PC-9 (cell line): ENCODE data around the gene ACTRT2. TPM values are rescaled to one million over a fixed set of nuclear protein-coding genes. Genes with fewer than 3 reads are reported as not detected.

Experiments
- BruUV-seq: library from RNA; stranded (reverse); fragments of 400-500 nt; replicated peaks from 2 replicates; lab custom pipeline; 2021; lab: Mats Ljungman, UMichigan
- CTCF ChIA-PET: fragments of 300-600 bp; sonication (Branson Sonifier 250); formaldehyde crosslinking; loops from one replicate; lab custom pipeline; 2022; ENCODE audit warnings: antibody characterized with exemption; lab: Charles Lee
- POLR2A ChIA-PET: fragments of 300-600 bp; sonication (Branson Sonifier 250); formaldehyde crosslinking; loops from one replicate; lab custom pipeline; 2022; ENCODE audit warnings: antibody characterized with exemption; ENCODE audit not compliant: unreplicated experiment; lab: Charles Lee
- DNase-seq, 2 experiments: peaks; one replicate each; pipeline versions ENCODE4 v3.0.0 to v3.0.0-alpha.2; 2015 to 2022; ENCODE audit warnings: mixed read lengths in 1 of 2
- H2AFZ ChIP-seq: fragments of 200-600 bp; sonication (generic); 2 replicates; pipeline ENCODE4 v1.8.1; 2017; ENCODE audit warnings: antibody characterized with exemption
- H3F3A ChIP-seq: fragments of 200-600 bp; sonication (generic); 2 replicates; pipeline ENCODE4 v1.8.1; 2017; ENCODE audit warnings: antibody characterized with exemption, mild to moderate bottlenecking, low read depth; ENCODE audit not compliant: insufficient read depth
- H3K27ac ChIP-seq: fragments of 200-600 bp; sonication (generic); 2 replicates; pipeline ENCODE4 v1.6.1; 2016; ENCODE audit warnings: mixed run types
- H3K27me3 ChIP-seq: fragments of 200-600 bp; sonication (generic); 2 replicates; pipeline ENCODE4 v1.6.1; 2016; ENCODE audit warnings: low read depth, mixed run types; ENCODE audit not compliant: insufficient read depth
- H3K36me3 ChIP-seq: fragments of 200-600 bp; sonication (generic); 2 replicates; pipeline ENCODE4 v1.6.1; 2016; ENCODE audit warnings: low read depth, mixed run types
- H3K4me1 ChIP-seq: fragments of 200-600 bp; sonication (generic); replicated peaks from 2 replicates; pipeline ENCODE4 v1.6.1; 2016; ENCODE audit warnings: mixed run types; ENCODE audit not compliant: insufficient read depth
- H3K4me2 ChIP-seq: fragments of 200-600 bp; sonication (generic); 2 replicates; pipeline ENCODE4 v1.6.1; 2017; ENCODE audit warnings: mixed run types
- H3K4me3 ChIP-seq: fragments of 200-600 bp; sonication (generic); 2 replicates; pipeline ENCODE4 v1.6.1; 2016; ENCODE audit warnings: mixed run types
- H3K79me2 ChIP-seq: fragments of 200-600 bp; sonication (generic); 2 replicates; pipeline ENCODE4 v1.6.1; 2017; ENCODE audit warnings: low read depth, mixed run types
- H3K9me2 ChIP-seq: fragments of 200-600 bp; sonication (generic); 2 replicates; pipeline ENCODE4 v1.8.1; 2017; ENCODE audit warnings: mild to moderate bottlenecking; ENCODE audit not compliant: insufficient read depth
- H3K9me3 ChIP-seq: fragments of 200-600 bp; sonication (generic); 2 replicates; pipeline ENCODE4 v1.8.1; 2016; ENCODE audit warnings: low read depth; ENCODE audit not compliant: insufficient read depth
- H4K20me1 ChIP-seq: fragments of 200-600 bp; sonication (generic); 2 replicates; pipeline ENCODE4 v1.8.1; 2017; ENCODE audit not compliant: insufficient read depth
- CTCF ChIP-seq: fragments of 200-600 bp; sonication (generic); conservative IDR thresholded peaks from 2 replicates; pipeline ENCODE4 v1.6.1; 2017; ENCODE audit warnings: mixed run types, antibody characterized with exemption, mild to moderate bottlenecking, moderate library complexity
- EZH2 ChIP-seq: fragments of 200-600 bp; sonication (generic); IDR thresholded peaks from 2 replicates; pipeline ENCODE4 v1.8.0; 2017; ENCODE audit warnings: antibody characterized with exemption, low read depth
- intact Hi-C: fragments of 100-400 bp; cut with micrococcal nuclease; formaldehyde crosslinking; loops from one replicate; pipeline ENCODE4 v1.10.0; 2022; ENCODE audit not compliant: unreplicated experiment
- total RNA-seq: library from RNA; stranded (reverse); gene quantifications from 2 replicates; pipeline ENCODE4 v1.2.3, GENCODE V29; 2021

Gene ACTRT2
- total RNA-seq, 1 experiment from 2014 or later: not detected

- intact Hi-C loops: no loop called here
- H3K27me3 ChIP-seq: peaks cover 97% of the 10 kb centered on the region
- H3K4me1 ChIP-seq: no peaks in the 10 kb centered on the region
Observed at GRCh38 chr1:3035563-3036446, 14.5 kb downstream of the ACTRT2 start.

GRCh38 chr1:3036447-3037280, 15.4 kb downstream of the ACTRT2 start:
- H3K27ac ChIP-seq: no peak overlapping the region
- H3K79me2 ChIP-seq: no peaks in the 10 kb centered on the region
- H3K9me2 ChIP-seq: no peaks in the 10 kb centered on the region
- H2AFZ ChIP-seq: no peak overlapping the region
- no peaks in the 10 kb centered on the region for H3K36me3 ChIP-seq
- peaks cover 97% of the 10 kb centered on the region for H3K27me3 ChIP-seq
- ChIA-PET CTCF (no interaction called here), POLR2A (interaction anchor here (0.6 kb wide), 1 partner anchor 624 kb away, joined by 4 read pairs; no protein-coding TSS in a partner anchor)
- no TSS peak for BruUV-seq
- TF ChIP-seq CTCF (no peak), EZH2 (no peak)
- no peak overlapping the region for H3K4me3 ChIP-seq
- H4K20me1 ChIP-seq: no peaks in the 10 kb centered on the region; the same call in 1 of the 2 replicates
- no peaks in the 10 kb centered on the region for H3K4me1 ChIP-seq
- no peaks in the 10 kb centered on the region for H3F3A ChIP-seq
- H3K4me2 ChIP-seq: no peak overlapping the region
- H3K9me3 ChIP-seq: no peaks in the 10 kb centered on the region
- intact Hi-C loops: no loop called here
- no peak for DNase-seq

More at GRCh38 chr1:3035563-3036446, 14.5 kb downstream of the ACTRT2 start:
- H3K36me3 ChIP-seq: no peaks in the 10 kb centered on the region
- TF ChIP-seq CTCF (no peak), EZH2 (no peak)
- DNase-seq: no peak
- H3K4me3 ChIP-seq: no peak overlapping the region
- ChIA-PET CTCF (no interaction called here), POLR2A (interaction anchor here (0.6 kb wide), 1 partner anchor 623 kb away, joined by 4 read pairs; no protein-coding TSS in a partner anchor)
- H4K20me1 ChIP-seq: no peaks in the 10 kb centered on the region
- BruUV-seq: no TSS peak
- no peaks in the 10 kb centered on the region for H3K79me2 ChIP-seq
- H3K9me3 ChIP-seq: no peaks in the 10 kb centered on the region
- H3K27ac ChIP-seq: no peak overlapping the region
- H3F3A ChIP-seq: no peaks in the 10 kb centered on the region
- H3K9me2 ChIP-seq: no peaks in the 10 kb centered on the region
- H3K4me2 ChIP-seq: no peak overlapping the region
- no peak overlapping the region for H2AFZ ChIP-seq

DNA sequence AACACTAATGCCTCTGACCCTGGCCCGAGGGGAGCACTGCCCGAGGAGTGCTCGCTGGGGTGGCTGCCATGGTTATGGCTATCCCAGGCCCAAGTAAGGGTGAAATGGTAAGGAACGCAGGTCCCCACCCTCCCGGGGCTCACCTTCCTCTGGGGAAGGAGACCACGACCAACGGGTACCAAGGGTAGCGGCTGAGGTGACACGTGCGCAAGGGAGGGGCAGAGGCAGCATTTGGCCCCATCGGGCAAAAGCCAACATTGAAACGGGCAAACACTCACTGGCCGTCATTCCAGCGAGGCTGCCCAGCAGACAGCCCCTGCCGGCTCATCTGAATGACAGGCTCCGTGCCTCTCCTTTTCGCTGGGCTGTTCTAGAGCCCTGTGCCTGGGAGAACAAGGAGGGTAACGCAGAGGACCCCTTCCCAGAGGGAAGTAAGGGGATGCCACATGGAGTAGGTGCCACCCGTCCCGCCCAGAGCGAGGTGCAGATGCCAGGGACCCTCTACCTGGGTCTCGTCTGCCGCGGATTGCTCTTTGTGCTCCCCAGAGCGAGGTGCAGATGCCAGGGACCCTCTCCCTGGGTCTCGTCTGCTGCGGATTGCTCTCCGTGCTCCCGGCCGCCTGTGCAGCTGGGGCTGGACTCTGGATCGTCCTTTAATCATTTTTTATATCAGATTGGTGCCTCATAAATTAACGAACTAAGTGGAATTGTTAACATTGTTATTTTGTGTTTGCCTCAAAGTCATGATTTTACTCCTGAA, 16.2 kb downstream of the ACTRT2 start:
- ChIA-PET POLR2A (no interaction called here), CTCF (no interaction called here)
- Histone ChIP-seq H3K9me3 (no peaks in the 10 kb centered on the region), H3K9me2 (no peaks in the 10 kb centered on the region), H2AFZ (no peak overlapping the region), H4K20me1 (no peaks in the 10 kb centered on the region; the same call in 1 of the 2 replicates), H3K4me1 (no peaks in the 10 kb centered on the region), H3K36me3 (no peaks in the 10 kb centered on the region), H3K4me3 (no peak overlapping the region), H3K27me3 (peaks cover 96% of the 10 kb centered on the region), H3K79me2 (no peaks in the 10 kb centered on the region), H3K4me2 (no peak overlapping the region), H3F3A (no peaks in the 10 kb centered on the region), H3K27ac (no peak overlapping the region)
- no TSS peak for BruUV-seq
- TF ChIP-seq CTCF: no peak
- no peak for TF ChIP-seq EZH2
- intact Hi-C loops: no loop called here
- DNase-seq: no peak
